Esophagus muscularis mucosa (tissue), 3 donors: Measurements from ENCODE around the gene ATP8B2.

Experiments
- CTCF ChIP-seq, 3 experiments: fragments of 200-600 bp in 2 of 3; fragments of 450-650 bp in 1 of 3; sonication (generic) in 2 of 3; IDR thresholded peaks; one replicate each; pipeline ENCODE4 v1.5.1; 2017 to 2019; ENCODE audit warnings: antibody characterized with exemption in 3 of 3, mild to moderate bottlenecking in 2 of 3, moderate library complexity in 1 of 3
- POLR2A ChIP-seq: fragments of 450-650 bp; IDR thresholded peaks from one replicate; pipeline ENCODE4 v1.6.1; 2017; ENCODE audit warnings: antibody characterized with exemption, moderate library complexity, mild to moderate bottlenecking, low read depth
- POLR2AphosphoS5 ChIP-seq, 2 donors: sonication (generic); formaldehyde crosslinking; IDR thresholded peaks; one replicate each; pipeline ENCODE4 v1.6.1; 2017; ENCODE audit warnings: antibody characterized with exemption in 2 of 2

- no peak for TF ChIP-seq CTCF (IDR thresholded peaks at IDR 0.05)
- TF ChIP-seq POLR2A = no peak
- TF ChIP-seq POLR2AphosphoS5 (IDR thresholded peaks at IDR 0.05) = no peak
These were observed 54.0 kb downstream of the ATP8B2 start for GRCh38 chr1:154379301-154379700.
